ENCODE data around the gene WDR26. TPM values are rescaled to one million over a fixed set of nuclear protein-coding genes. Genes with fewer than 3 reads are reported as not detected.

The WDR26 gene
- total and polyA plus RNA-seq, 9 of the 15 experiments (the other 6 are each of a cell fraction or from before 2014, with no cell fraction given) = 11.5 to 66.0 (median 39.8) TPM

GRCh38 chr1:224406216-224406615 lies 28.4 kb downstream of the WDR26 start:
- no peak overlapping the region for H3K9ac ChIP-seq (ENCODE audit: insufficient read depth in 1 of 2, low read depth in 2 of 2, low read length in 2 of 2)
- DNase-seq (ENCODE audit: extremely low read depth in 1 of 4, low spot score in 3 of 4) (no peak), ATAC-seq (no peak), FAIRE-seq (no peak)
- BruUV-seq (replicated peaks) = no TSS peak
- H4K20me1 ChIP-seq (replicated peaks; ENCODE audit: control insufficient read depth, insufficient read depth, low read length) = no peaks in the 10 kb centered on the region
- H3K27ac ChIP-seq (ENCODE audit: extremely low read depth, low read depth, low read length) = no peak overlapping the region
- H3K36me3 ChIP-seq (ENCODE audit: control insufficient read depth, insufficient read depth, low read length) = peaks cover 88% of the 10 kb centered on the region
- no peaks in the 10 kb centered on the region for H3K9me3 ChIP-seq (replicated peaks; ENCODE audit: control insufficient read depth, insufficient read depth, low read depth, low read length)
- H3K27me3 ChIP-seq (ENCODE audit: control insufficient read depth in 2 of 2, insufficient read depth in 2 of 2, low read length in 2 of 2) = no peaks in the 10 kb centered on the region
- ChIA-PET POLR2A (interaction anchor here (3.6 kb wide), 1 partner anchor 11 kb away, joined by 18 read pairs; no protein-coding TSS in a partner anchor), CTCF (ENCODE audit: low intra/inter-chr PET ratio) (no interaction called here)
- H3K4me1 ChIP-seq (replicated peaks in 1 of 2; ENCODE audit: control insufficient read depth in 2 of 2, insufficient read depth in 2 of 2, low read length in 2 of 2) = no peaks in the 10 kb centered on the region
- no peak overlapping the region for H3K4me2 ChIP-seq (ENCODE audit: insufficient read depth, low read length)
- H3K9me1 ChIP-seq (ENCODE audit: control insufficient read depth, insufficient read depth, low read length) = no peaks in the 10 kb centered on the region
- H2AFZ ChIP-seq (ENCODE audit: low read depth, low read length) = no peak overlapping the region
- intact Hi-C loops (cut with micrococcal nuclease) = no loop called here
- in situ Hi-C loops (cut with MboI) = no loop called here
- H3K4me3 ChIP-seq = no peak overlapping the region
- H3K79me2 ChIP-seq (ENCODE audit: control insufficient read depth, insufficient read depth, low read length) = 0 out of 3 replicates have a peak, but pooled peaks cover 2% of the 10 kb centered on the region
- TF ChIP-seq SMARCE1 (IDR thresholded peaks at IDR 0.05) (no peak), BHLHE40 (IDR thresholded peaks at IDR 0.05; ENCODE audit: low read length) (no peak), NELFE (IDR thresholded peaks at IDR 0.05; ENCODE audit: insufficient read depth, insufficient read length) (no peak), DLX4 (CRISPR knock-in tag; IDR thresholded peaks at IDR 0.05) (no peak), TFAP4 (CRISPR knock-in tag; IDR thresholded peaks at IDR 0.05; ENCODE audit: borderline replicate concordance) (no peak), ZSCAN32 (CRISPR knock-in tag; IDR thresholded peaks at IDR 0.05) (no peak), MAFG (tag; conservative IDR thresholded peaks at IDR 0.05) (no peak), NCOA1 (IDR thresholded peaks at IDR 0.05; ENCODE audit: low read depth) (no peak), KLF13 (tag; IDR thresholded peaks at IDR 0.05; ENCODE audit: borderline replicate concordance, low read depth) (no peak), WHSC1 (IDR thresholded peaks at IDR 0.05; ENCODE audit: low read length) (no peak), ZNF764 (CRISPR knock-in tag; IDR thresholded peaks at IDR 0.05; ENCODE audit: low read depth) (no peak), MNT (conservative IDR thresholded peaks at IDR 0.05) (no peak), REST (IDR thresholded peaks at IDR 0.05; ENCODE audit: borderline replicate concordance) (no peak), REST (CRISPR knock-in tag; IDR thresholded peaks at IDR 0.05; ENCODE audit: low read depth) (no peak)

Data from K562 (cell line).